GM18498 (cell line): ENCODE results near the gene KCNJ4.

Experiments used
- ATAC-seq: cut with Tn5 transposase; IDR thresholded peaks from one replicate; pipeline ENCODE4 v1.9.1; 2021; ENCODE audit warnings: mild to moderate bottlenecking, moderate library complexity; ENCODE audit not compliant: unreplicated experiment

The KCNJ4 gene

GRCh38 chr22:38455076-38455529, at the start of gene KCNJ4:
KCNJ4 (minus strand) TSS chr22:38455199; CDS start chr22:38428132, 27,067 bp downstream.
- no peak for ATAC-seq

- no peak for ATAC-seq
These were observed 48.0 kb upstream of the KCNJ4 start for GRCh38 chr22:38503021-38503420.

GRCh38 chr22:38501797-38502672, 47.0 kb upstream of the KCNJ4 start:
- no peak for ATAC-seq

GRCh38 chr22:38497869-38498268, 42.9 kb upstream of the KCNJ4 start:
- no peak for ATAC-seq

GRCh38 chr22:38494939-38495338, 39.9 kb upstream of the KCNJ4 start:
- ATAC-seq: no peak

GRCh38 chr22:38494498-38494897, 39.5 kb upstream of the KCNJ4 start:
- ATAC-seq: no peak

- ATAC-seq: no peak
These were observed 36.8 kb upstream of the KCNJ4 start for GRCh38 chr22:38491707-38492348.

- no peak for ATAC-seq
These were observed 35.9 kb upstream of the KCNJ4 start for GRCh38 chr22:38490915-38491314.

GRCh38 chr22:38490475-38490874, 35.5 kb upstream of the KCNJ4 start:
- ATAC-seq: no peak

- no peak for ATAC-seq
These were observed 34.7 kb upstream of the KCNJ4 start for GRCh38 chr22:38489561-38490145.

- no peak for ATAC-seq
These were observed 34.1 kb upstream of the KCNJ4 start for GRCh38 chr22:38489142-38489541.

- ATAC-seq: no peak
These were observed 32.9 kb upstream of the KCNJ4 start for GRCh38 chr22:38487946-38488345.

- no peak for ATAC-seq
These were observed 30.8 kb upstream of the KCNJ4 start for GRCh38 chr22:38485783-38486182.

- no peak for ATAC-seq
These were observed 29.2 kb upstream of the KCNJ4 start for GRCh38 chr22:38484244-38484643.

- no peak for ATAC-seq
These were observed 27.8 kb upstream of the KCNJ4 start for GRCh38 chr22:38482662-38483308.

- ATAC-seq: no peak
These were observed 26.9 kb upstream of the KCNJ4 start for GRCh38 chr22:38481871-38482332.

GRCh38 chr22:38481162-38481870, 26.3 kb upstream of the KCNJ4 start:
- no peak for ATAC-seq

- ATAC-seq: no peak
These were observed 24.3 kb upstream of the KCNJ4 start for GRCh38 chr22:38479096-38479837.

GRCh38 chr22:38477585-38477984, 22.6 kb upstream of the KCNJ4 start:
- ATAC-seq: no peak
